ENCODE measurements around the gene CCDC43. TPM values are rescaled to one million over a fixed set of nuclear protein-coding genes. Genes with fewer than 3 reads are reported as not detected.
"Not testable (repeated sequence)": the region's sequence is repeated elsewhere in the genome, so short reads cannot be mapped to it uniquely, and the experiment has no call there.

The CCDC43 gene
- total RNA-seq, 4 donors from 2014 or later = 5.3 to 30.7 (median 13.8) TPM

GRCh38 chr17:44693609-44694008, 4.0 kb upstream of the CCDC43 start:
- intact Hi-C loops (cut with DNase I; ENCODE audit: low total_unique reads) = no loop called here
- TF ChIP-seq POLR2A (IDR thresholded peaks at IDR 0.05) (no peak), CTCF (IDR thresholded peaks at IDR 0.05) (no peak)
- no peaks in the 10 kb centered on the region for H3K4me1 ChIP-seq

GRCh38 chr17:44690746-44691306, 1.2 kb upstream of the CCDC43 start:
- H3K4me3 ChIP-seq; DNase-seq; intact Hi-C loops (cut with DNase I; ENCODE audit: low total_unique reads); H3K9me3 ChIP-seq; H3K36me3 ChIP-seq; H3K27me3 ChIP-seq; H3K4me1 ChIP-seq: not testable (repeated sequence)
- H3K27ac ChIP-seq = peak overlapping the region; percentile 88 to 89

More at GRCh38 chr17:44693609-44694008, 4.0 kb upstream of the CCDC43 start:
- Histone ChIP-seq H3K36me3 (no peaks in the 10 kb centered on the region), H3K4me3 (no peak overlapping the region), H3K9me3 (no peaks in the 10 kb centered on the region), H3K27ac (no peak overlapping the region), H3K27me3 (no peaks in the 10 kb centered on the region)
- DNase-seq = no peak

GRCh38 chr17:44688675-44689476, 700 bp downstream of the CCDC43 start:
- intact Hi-C loops (cut with DNase I; ENCODE audit: low total_unique reads) = no loop called here
- H3K27ac ChIP-seq = peak overlapping the region; percentile 88 to 89
- DNase-seq = no peak

GRCh38 chr17:44688200-44688599, 1.4 kb downstream of the CCDC43 start:
- Histone ChIP-seq H3K36me3 (no peaks in the 10 kb centered on the region), H3K27ac (no peak overlapping the region), H3K4me3 (no peak overlapping the region), H3K27me3 (no peaks in the 10 kb centered on the region), H3K9me3 (no peaks in the 10 kb centered on the region), H3K4me1 (no peaks in the 10 kb centered on the region)
- no peak for TF ChIP-seq CTCF (IDR thresholded peaks at IDR 0.05)
- no peak for TF ChIP-seq POLR2A (IDR thresholded peaks at IDR 0.05)
- intact Hi-C loops (cut with DNase I; ENCODE audit: low total_unique reads) = no loop called here
- DNase-seq = no peak

More at GRCh38 chr17:44688675-44689476, 700 bp downstream of the CCDC43 start:
- H3K27me3 ChIP-seq = no peaks in the 10 kb centered on the region
- H3K4me1 ChIP-seq = no peaks in the 10 kb centered on the region
- H3K4me3 ChIP-seq = peak overlapping the region; percentile 75 to 78
- H3K9me3 ChIP-seq = no peaks in the 10 kb centered on the region
- no peaks in the 10 kb centered on the region for H3K36me3 ChIP-seq
- TF ChIP-seq CTCF (IDR thresholded peaks at IDR 0.05) = no peak
- TF ChIP-seq POLR2A (IDR thresholded peaks at IDR 0.05) = no peak

- intact Hi-C loops (cut with DNase I; ENCODE audit: low total_unique reads) = no loop called here
- H3K9me3 ChIP-seq = no peaks in the 10 kb centered on the region
- no peak overlapping the region for H3K4me3 ChIP-seq
- no peaks in the 10 kb centered on the region for H3K36me3 ChIP-seq
- no peak overlapping the region for H3K27ac ChIP-seq
- no peaks in the 10 kb centered on the region for H3K4me1 ChIP-seq
- DNase-seq = no peak
- TF ChIP-seq CTCF (IDR thresholded peaks at IDR 0.05) = no peak
- TF ChIP-seq POLR2A (IDR thresholded peaks at IDR 0.05) = no peak
- no peaks in the 10 kb centered on the region for H3K27me3 ChIP-seq
Measured at GRCh38 chr17:44687756-44688155, 1.8 kb downstream of the CCDC43 start.

GRCh38 chr17:44683303-44683702, 6.3 kb downstream of the CCDC43 start:
- H3K9me3 ChIP-seq; intact Hi-C loops (cut with DNase I; ENCODE audit: low total_unique reads); H3K27ac ChIP-seq; H3K4me1 ChIP-seq; H3K36me3 ChIP-seq; DNase-seq; H3K27me3 ChIP-seq; H3K4me3 ChIP-seq: not testable (repeated sequence)

All from uterus (tissue), 4 donors.